D721Med (cell line): ENCODE results near the gene PDE6C.

ENCODE experiments used
- DNase-seq: peaks from one replicate; pipeline ENCODE4 v3.0.0; 2011; ENCODE audit warnings: low spot score; ENCODE audit not compliant: insufficient read length
- FAIRE-seq: peaks from 2 replicates; lab custom pipeline; 2011; peaks lifted over from hg19 to GRCh38; lab: Jason Lieb, UNC
- CTCF ChIP-seq: IDR thresholded peaks from 2 replicates; pipeline ENCODE4 v1.5.1; 2012; ENCODE audit warnings: mild to moderate bottlenecking, control low read depth; ENCODE audit not compliant: insufficient read depth; ENCODE audit errors: missing control alignments

Gene PDE6C

GRCh38 chr10:93697207-93697606 is 84.9 kb downstream of the PDE6C start:
- FAIRE-seq: no peak
- no peak for TF ChIP-seq CTCF
- no peak for DNase-seq

GRCh38 chr10:93701866-93702209 is 89.5 kb downstream of the PDE6C start:
- FAIRE-seq (no peak), DNase-seq (no peak)
- no peak for TF ChIP-seq CTCF

- FAIRE-seq (no peak), DNase-seq (peak; percentile 29)
- TF ChIP-seq CTCF: peak; percentile 48
Measured at GRCh38 chr10:93702210-93703001, 90.1 kb downstream of the PDE6C start, which contains the start of gene FRA10AC1. FRA10AC1 (minus strand) TSS chr10:93702592; CDS start chr10:93700106, 2,486 bp downstream.

GRCh38 chr10:93703066-93703465 is 90.7 kb downstream of the PDE6C start:
- DNase-seq: no peak
- TF ChIP-seq CTCF: no peak
- no peak for FAIRE-seq

GRCh38 chr10:93703841-93704240 is 91.5 kb downstream of the PDE6C start:
- DNase-seq: no peak
- FAIRE-seq: no peak

GRCh38 chr10:93704451-93704850 is 92.1 kb downstream of the PDE6C start:
- DNase-seq: no peak
- no peak for FAIRE-seq
- no peak for TF ChIP-seq CTCF

More at GRCh38 chr10:93703841-93704240, 91.5 kb downstream of the PDE6C start:
- no peak for TF ChIP-seq CTCF

- FAIRE-seq (no peak), DNase-seq (no peak)
- TF ChIP-seq CTCF: no peak
Measured at GRCh38 chr10:93707623-93708022, 95.3 kb downstream of the PDE6C start.
